Activated naive CD4-positive, alpha-beta T cell treated with anti-CD3 and anti-CD28 coated beads, Interleukin-2, amount 50 U/mL, for 72 hours (primary cell): ENCODE measurements around the gene RGL1. TPM values are rescaled to one million over a fixed set of nuclear protein-coding genes. Genes with fewer than 3 reads are reported as not detected.
A peak's percentile ranks its signal among the peaks of the same experiment; 100 is the strongest.

Source experiments
- ATAC-seq, 2 donors: fragments of 150-1000 bp; cut with Tn5 transposase; 2 replicates each; pipeline ENCODE4 v1.10.0; 2021; ENCODE audit warnings: mild to moderate bottlenecking in 2 of 2, moderate library complexity in 2 of 2
- DNase-seq, 2 donors: peaks; one replicate each; pipeline ENCODE4 v3.0.0; 2021 to 2022; ENCODE audit warnings: low spot score in 2 of 2
- H3K27ac Mint-ChIP-seq, 2 donors: one replicate each; pipeline ENCODE4 v1.8.0; 2022; ENCODE audit warnings: mild to moderate bottlenecking in 2 of 2, mixed read lengths in 2 of 2
- H3K36me3 Mint-ChIP-seq, 2 donors: one replicate each; pipeline ENCODE4 v1.8.0; 2022; ENCODE audit warnings: mixed read lengths in 2 of 2
- H3K9me3 Mint-ChIP-seq, 2 donors: one replicate each; pipeline ENCODE4 v1.8.0; 2022; ENCODE audit warnings: mixed read lengths in 2 of 2
- total RNA-seq, 2 donors: library from RNA; stranded (reverse); gene quantifications; one replicate each; pipeline ENCODE4 v1.2.3, GENCODE V29; 2022

Gene RGL1
- total RNA-seq, 2 donors from 2014 or later = 3.2 TPM

GRCh38 chr1:183885142-183885735, 80.3 kb downstream of the RGL1 start:
- no peak for DNase-seq
- Mint-ChIP-seq H3K9me3 (peaks cover 0 to 5% of the 10 kb centered on the region in 2 donors), H3K27ac (no peak overlapping the region), H3K36me3 (peaks cover 9 to 24% of the 10 kb centered on the region in 2 donors)
- ATAC-seq = no peak

GRCh38 chr1:183886083-183886828, 81.3 kb downstream of the RGL1 start:
- Mint-ChIP-seq H3K27ac (no peak overlapping the region), H3K36me3 (peaks cover 9 to 24% of the 10 kb centered on the region in 2 donors), H3K9me3 (peaks cover 0 to 5% of the 10 kb centered on the region in 2 donors)
- no peak for ATAC-seq
- no peak for DNase-seq

GRCh38 chr1:183886853-183887252, 81.9 kb downstream of the RGL1 start:
- ATAC-seq = no peak

GRCh38 chr1:183887826-183888819, 83.2 kb downstream of the RGL1 start:
- H3K36me3 Mint-ChIP-seq = peaks cover 8 to 20% of the 10 kb centered on the region in 2 donors
- peaks cover 0 to 2% of the 10 kb centered on the region in 2 donors for H3K9me3 Mint-ChIP-seq
- DNase-seq = no peak
- ATAC-seq = peak in 1 of 2 donors; percentile 87
- H3K27ac Mint-ChIP-seq = peak overlapping the region in 1 of 2 donors; percentile 35

More at GRCh38 chr1:183886853-183887252, 81.9 kb downstream of the RGL1 start:
- peaks cover 0 to 5% of the 10 kb centered on the region in 2 donors for H3K9me3 Mint-ChIP-seq
- DNase-seq = no peak
- peaks cover 9 to 24% of the 10 kb centered on the region in 2 donors for H3K36me3 Mint-ChIP-seq
- H3K27ac Mint-ChIP-seq = no peak overlapping the region

GRCh38 chr1:183889095-183889494, 84.2 kb downstream of the RGL1 start:
- no peak for ATAC-seq
- no peak for DNase-seq
- H3K27ac Mint-ChIP-seq = peak overlapping the region in 1 of 2 donors; percentile 35
- no peaks in the 10 kb centered on the region for H3K9me3 Mint-ChIP-seq
- H3K36me3 Mint-ChIP-seq = peaks cover 0 to 15% of the 10 kb centered on the region in 2 donors

- H3K27ac Mint-ChIP-seq = no peak overlapping the region
- no peaks in the 10 kb centered on the region for H3K36me3 Mint-ChIP-seq
- no peak for ATAC-seq
- no peak for DNase-seq
- H3K9me3 Mint-ChIP-seq = no peaks in the 10 kb centered on the region
Measured at GRCh38 chr1:183891158-183891856, 86.4 kb downstream of the RGL1 start.

- ATAC-seq (no peak), DNase-seq (no peak)
- Mint-ChIP-seq H3K36me3 (no peaks in the 10 kb centered on the region), H3K27ac (no peak overlapping the region), H3K9me3 (no peaks in the 10 kb centered on the region)
Measured at GRCh38 chr1:183892351-183892793, 87.5 kb downstream of the RGL1 start.

- H3K36me3 Mint-ChIP-seq = no peaks in the 10 kb centered on the region
- no peaks in the 10 kb centered on the region for H3K9me3 Mint-ChIP-seq
- no peak overlapping the region for H3K27ac Mint-ChIP-seq
- no peak for ATAC-seq
- no peak for DNase-seq
Measured at GRCh38 chr1:183893561-183894289, 88.8 kb downstream of the RGL1 start.

GRCh38 chr1:183894290-183894565, 89.3 kb downstream of the RGL1 start:
- Mint-ChIP-seq H3K9me3 (no peaks in the 10 kb centered on the region), H3K27ac (no peak overlapping the region), H3K36me3 (no peaks in the 10 kb centered on the region)
- DNase-seq = no peak
- ATAC-seq = no peak

GRCh38 chr1:183896466-183897048, 91.6 kb downstream of the RGL1 start:
- H3K36me3 Mint-ChIP-seq = peaks cover 4 to 13% of the 10 kb centered on the region in 2 donors
- ATAC-seq (peak; percentile 63 to 80), DNase-seq (no peak)
- H3K27ac Mint-ChIP-seq = peak overlapping the region in 1 of 2 donors; percentile 17
- peaks cover 0 to 5% of the 10 kb centered on the region in 2 donors for H3K9me3 Mint-ChIP-seq

GRCh38 chr1:183898001-183898396, 93.1 kb downstream of the RGL1 start:
- Mint-ChIP-seq H3K36me3 (peaks cover 4 to 18% of the 10 kb centered on the region in 2 donors), H3K27ac (no peak overlapping the region), H3K9me3 (peaks cover 0 to 5% of the 10 kb centered on the region in 2 donors)
- no peak for DNase-seq
- no peak for ATAC-seq

- Mint-ChIP-seq H3K27ac (no peak overlapping the region), H3K36me3 (peaks cover 4 to 18% of the 10 kb centered on the region in 2 donors), H3K9me3 (peaks cover 0 to 5% of the 10 kb centered on the region in 2 donors)
- DNase-seq (no peak), ATAC-seq (no peak)
Measured at GRCh38 chr1:183898610-183899009, 93.7 kb downstream of the RGL1 start.

GRCh38 chr1:183901748-183902330, 96.9 kb downstream of the RGL1 start:
- DNase-seq (no peak), ATAC-seq (peak; percentile 56 to 87)
- Mint-ChIP-seq H3K36me3 (peaks cover 4 to 18% of the 10 kb centered on the region in 2 donors), H3K27ac (peak overlapping the region; percentile 36 to 96), H3K9me3 (peaks cover 0 to 5% of the 10 kb centered on the region in 2 donors)

GRCh38 chr1:183903101-183903500, 98.2 kb downstream of the RGL1 start:
- ATAC-seq (no peak), DNase-seq (no peak)
- Mint-ChIP-seq H3K36me3 (peaks cover 4 to 18% of the 10 kb centered on the region in 2 donors), H3K9me3 (peaks cover 0 to 5% of the 10 kb centered on the region in 2 donors), H3K27ac (no peak overlapping the region)

GRCh38 chr1:183905508-183906113, 100.7 kb downstream of the RGL1 start:
- peaks cover 0 to 7% of the 10 kb centered on the region in 2 donors for H3K36me3 Mint-ChIP-seq
- H3K9me3 Mint-ChIP-seq = no peaks in the 10 kb centered on the region
- H3K27ac Mint-ChIP-seq = no peak overlapping the region
- DNase-seq (no peak), ATAC-seq (no peak)
